ENCODE data around the gene JPT2.

DNA sequence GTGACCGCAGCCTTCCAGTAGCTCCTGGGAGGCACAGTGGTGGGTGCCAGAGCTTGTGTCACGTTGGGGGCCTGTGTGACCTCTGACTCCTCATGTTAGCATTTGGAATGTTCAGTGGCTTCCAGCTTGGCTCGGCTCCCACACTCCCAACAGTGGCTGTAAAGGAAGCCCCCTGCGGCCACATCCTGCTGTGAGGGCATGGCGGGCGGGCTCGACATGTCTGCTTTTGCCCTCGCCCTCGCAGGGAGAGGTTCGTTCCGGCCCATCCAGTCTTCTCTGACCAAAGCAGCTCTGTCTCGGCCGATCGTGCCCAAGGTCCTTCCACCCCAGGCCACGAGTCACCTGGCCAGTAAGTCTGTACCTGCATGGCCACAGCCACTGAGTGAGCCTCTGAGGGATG is 12.2 kb upstream of the JPT2 start:
- TF ChIP-seq POLR2A (IDR thresholded peaks at IDR 0.05; ENCODE audit: low read depth, low read length): no peak
- TF ChIP-seq ASH2L (IDR thresholded peaks at IDR 0.05; ENCODE audit: borderline replicate concordance, low read depth): no peak
- TF ChIP-seq IKZF1 (conservative IDR thresholded peaks at IDR 0.05): no peak
- no peak for TF ChIP-seq RUNX3 (IDR thresholded peaks at IDR 0.05; ENCODE audit: low read length)
- TF ChIP-seq, protein P1, sequence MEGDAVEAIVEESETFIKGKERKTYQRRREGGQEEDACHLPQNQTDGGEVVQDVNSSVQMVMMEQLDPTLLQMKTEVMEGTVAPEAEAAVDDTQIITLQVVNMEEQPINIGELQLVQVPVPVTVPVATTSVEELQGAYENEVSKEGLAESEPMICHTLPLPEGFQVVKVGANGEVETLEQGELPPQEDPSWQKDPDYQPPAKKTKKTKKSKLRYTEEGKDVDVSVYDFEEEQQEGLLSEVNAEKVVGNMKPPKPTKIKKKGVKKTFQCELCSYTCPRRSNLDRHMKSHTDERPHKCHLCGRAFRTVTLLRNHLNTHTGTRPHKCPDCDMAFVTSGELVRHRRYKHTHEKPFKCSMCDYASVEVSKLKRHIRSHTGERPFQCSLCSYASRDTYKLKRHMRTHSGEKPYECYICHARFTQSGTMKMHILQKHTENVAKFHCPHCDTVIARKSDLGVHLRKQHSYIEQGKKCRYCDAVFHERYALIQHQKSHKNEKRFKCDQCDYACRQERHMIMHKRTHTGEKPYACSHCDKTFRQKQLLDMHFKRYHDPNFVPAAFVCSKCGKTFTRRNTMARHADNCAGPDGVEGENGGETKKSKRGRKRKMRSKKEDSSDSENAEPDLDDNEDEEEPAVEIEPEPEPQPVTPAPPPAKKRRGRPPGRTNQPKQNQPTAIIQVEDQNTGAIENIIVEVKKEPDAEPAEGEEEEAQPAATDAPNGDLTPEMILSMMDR (IDR thresholded peaks at IDR 0.05 in 2 of 3, conservative IDR thresholded peaks at IDR 0.05 in 1 of 3; ENCODE audit: control insufficient read depth in 2 of 3, extremely low read depth in 1 of 3, insufficient read depth in 1 of 3, low read depth in 3 of 3, low read length in 3 of 3): no peak
- no peak for TF ChIP-seq EZH2 (IDR thresholded peaks at IDR 0.05; ENCODE audit: borderline replicate concordance, control insufficient read depth, low read depth, low read length)
- TF ChIP-seq EP300 (IDR thresholded peaks at IDR 0.05; ENCODE audit: borderline replicate concordance in 1 of 2, control insufficient read depth in 1 of 2, low read depth in 2 of 2, low read length in 2 of 2): no peak
- no peak for TF ChIP-seq POLR2AphosphoS5 (IDR thresholded peaks at IDR 0.05; ENCODE audit: low read length)
- TF ChIP-seq RAD51 (IDR thresholded peaks at IDR 0.05): no peak
- no peak for TF ChIP-seq EED (IDR thresholded peaks at IDR 0.05; ENCODE audit: low read depth)
- no peak for TF ChIP-seq USF1 (IDR thresholded peaks at IDR 0.05; ENCODE audit: borderline replicate concordance, extremely low read length, insufficient read depth, low read depth, low read length)
- TF ChIP-seq PRDM15 (CRISPR knock-in tag; IDR thresholded peaks at IDR 0.05): no peak
- TF ChIP-seq TAF1 (IDR thresholded peaks at IDR 0.05; ENCODE audit: borderline replicate concordance, low read depth, low read length): no peak
